Esophagus muscularis mucosa (tissue), 3 donors: ENCODE data around the gene PTTG1.

Source experiments
- POLR2A ChIP-seq: fragments of 450-650 bp; IDR thresholded peaks from one replicate; pipeline ENCODE4 v1.6.1; 2017; ENCODE audit warnings: antibody characterized with exemption, moderate library complexity, mild to moderate bottlenecking, low read depth
- POLR2AphosphoS5 ChIP-seq, 2 donors: sonication (generic); formaldehyde crosslinking; IDR thresholded peaks; one replicate each; pipeline ENCODE4 v1.6.1; 2017; ENCODE audit warnings: antibody characterized with exemption in 2 of 2
- TF ChIP-seq, protein P1 (sequence below), 3 experiments: fragments of 200-600 bp in 2 of 3; fragments of 450-650 bp in 1 of 3; sonication (generic) in 2 of 3; IDR thresholded peaks; one replicate each; pipeline ENCODE4 v1.5.1; 2017 to 2019; ENCODE audit warnings: antibody characterized with exemption in 3 of 3, mild to moderate bottlenecking in 2 of 3, moderate library complexity in 1 of 3

DNA sequence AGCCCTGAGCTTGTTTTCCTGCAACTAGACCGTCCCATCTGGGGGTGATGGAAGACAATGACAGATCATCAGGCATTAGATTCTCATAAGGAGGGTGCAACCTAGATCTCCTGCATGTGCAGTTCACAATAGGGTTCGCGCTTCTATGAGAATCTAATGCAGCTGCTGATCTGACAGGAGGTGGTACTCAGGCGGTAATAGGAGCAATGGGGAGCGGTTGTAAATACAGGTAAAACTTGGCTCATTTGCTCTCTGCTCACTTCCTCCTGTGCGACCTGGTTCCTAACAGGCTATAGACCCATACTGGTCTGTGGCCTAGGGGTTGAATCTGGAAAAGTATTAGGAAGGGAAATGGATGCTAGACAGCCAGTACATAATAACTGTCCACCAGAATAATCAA lies 39.7 kb downstream of the PTTG1 start:
- TF ChIP-seq, protein P1, sequence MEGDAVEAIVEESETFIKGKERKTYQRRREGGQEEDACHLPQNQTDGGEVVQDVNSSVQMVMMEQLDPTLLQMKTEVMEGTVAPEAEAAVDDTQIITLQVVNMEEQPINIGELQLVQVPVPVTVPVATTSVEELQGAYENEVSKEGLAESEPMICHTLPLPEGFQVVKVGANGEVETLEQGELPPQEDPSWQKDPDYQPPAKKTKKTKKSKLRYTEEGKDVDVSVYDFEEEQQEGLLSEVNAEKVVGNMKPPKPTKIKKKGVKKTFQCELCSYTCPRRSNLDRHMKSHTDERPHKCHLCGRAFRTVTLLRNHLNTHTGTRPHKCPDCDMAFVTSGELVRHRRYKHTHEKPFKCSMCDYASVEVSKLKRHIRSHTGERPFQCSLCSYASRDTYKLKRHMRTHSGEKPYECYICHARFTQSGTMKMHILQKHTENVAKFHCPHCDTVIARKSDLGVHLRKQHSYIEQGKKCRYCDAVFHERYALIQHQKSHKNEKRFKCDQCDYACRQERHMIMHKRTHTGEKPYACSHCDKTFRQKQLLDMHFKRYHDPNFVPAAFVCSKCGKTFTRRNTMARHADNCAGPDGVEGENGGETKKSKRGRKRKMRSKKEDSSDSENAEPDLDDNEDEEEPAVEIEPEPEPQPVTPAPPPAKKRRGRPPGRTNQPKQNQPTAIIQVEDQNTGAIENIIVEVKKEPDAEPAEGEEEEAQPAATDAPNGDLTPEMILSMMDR (IDR thresholded peaks at IDR 0.05) = no peak
- no peak for TF ChIP-seq POLR2A
- TF ChIP-seq POLR2AphosphoS5 (IDR thresholded peaks at IDR 0.05) = no peak
